ENCODE measurements around the gene POU2AF2. TPM values are rescaled to one million over a fixed set of nuclear protein-coding genes. Genes with fewer than 3 reads are reported as not detected.

Gene POU2AF2
- total RNA-seq, 1 experiment from 2014 or later: 0.35 TPM

DNA sequence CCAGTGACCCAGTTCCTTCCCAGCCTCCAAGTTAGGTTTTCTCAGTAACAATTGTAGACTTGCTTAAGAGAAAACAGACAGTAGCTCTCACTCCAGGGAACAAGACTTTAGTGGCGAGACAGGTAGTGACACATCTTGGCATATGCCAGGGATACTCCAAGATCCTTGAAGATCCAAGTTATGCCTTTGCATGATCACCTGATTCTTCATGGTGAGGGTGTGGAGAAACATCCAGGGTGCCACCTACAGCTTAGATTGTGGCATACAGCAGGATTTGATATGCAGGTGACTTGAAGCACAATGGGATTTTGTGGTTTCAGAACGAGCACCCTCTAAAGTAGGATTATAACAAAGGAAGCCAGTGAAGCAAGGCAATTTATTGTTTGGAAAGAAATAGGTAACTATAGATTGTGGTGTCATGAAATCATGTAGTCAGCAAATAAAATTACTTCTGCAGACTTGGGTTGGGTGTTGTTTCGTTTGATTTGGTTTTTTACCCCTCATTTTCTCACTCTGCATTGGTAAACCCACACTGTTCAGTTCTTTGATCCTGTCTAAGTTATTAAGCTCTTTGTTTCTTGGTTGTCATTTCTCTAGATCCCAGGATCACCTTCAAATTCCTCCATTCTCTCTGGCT, 62.1 kb downstream of the POU2AF2 start:
- CTCF ChIA-PET: no interaction called here
- Mint-ChIP-seq H3K27ac (ENCODE audit: unreplicated experiment) (no peak overlapping the region), H3K9me3 (ENCODE audit: low read depth, unreplicated experiment) (no peaks in the 10 kb centered on the region), H3K36me3 (ENCODE audit: insufficient read depth, unreplicated experiment) (peaks cover 5% of the 10 kb centered on the region), H3K4me3 (ENCODE audit: low read depth, unreplicated experiment) (peak overlapping the region; percentile 28), H3K27me3 (ENCODE audit: unreplicated experiment) (no peaks in the 10 kb centered on the region), H3K4me1 (ENCODE audit: low read depth, unreplicated experiment) (peaks cover 33% of the 10 kb centered on the region)
- DNase-seq: no peak
- intact Hi-C loops (cut with micrococcal nuclease; ENCODE audit: unreplicated experiment): no loop called here
- BruUV-seq (replicated peaks): no TSS peak
- no peak for TF ChIP-seq CTCF (IDR thresholded peaks at IDR 0.05; ENCODE audit: unreplicated experiment)

GRCh38 chr11:111308140-111308539, 62.6 kb downstream of the POU2AF2 start:
- Mint-ChIP-seq H3K27ac (ENCODE audit: unreplicated experiment) (no peak overlapping the region), H3K4me3 (ENCODE audit: low read depth, unreplicated experiment) (peak overlapping the region; percentile 28), H3K9me3 (ENCODE audit: low read depth, unreplicated experiment) (no peaks in the 10 kb centered on the region), H3K36me3 (ENCODE audit: insufficient read depth, unreplicated experiment) (peaks cover 5% of the 10 kb centered on the region), H3K27me3 (ENCODE audit: unreplicated experiment) (no peaks in the 10 kb centered on the region), H3K4me1 (ENCODE audit: low read depth, unreplicated experiment) (peaks cover 28% of the 10 kb centered on the region)
- DNase-seq: peak; percentile 51
- BruUV-seq (replicated peaks): no TSS peak
- TF ChIP-seq CTCF (IDR thresholded peaks at IDR 0.05; ENCODE audit: unreplicated experiment): no peak
- CTCF ChIA-PET: no interaction called here
- intact Hi-C loops (cut with micrococcal nuclease; ENCODE audit: unreplicated experiment): no loop called here

DNA sequence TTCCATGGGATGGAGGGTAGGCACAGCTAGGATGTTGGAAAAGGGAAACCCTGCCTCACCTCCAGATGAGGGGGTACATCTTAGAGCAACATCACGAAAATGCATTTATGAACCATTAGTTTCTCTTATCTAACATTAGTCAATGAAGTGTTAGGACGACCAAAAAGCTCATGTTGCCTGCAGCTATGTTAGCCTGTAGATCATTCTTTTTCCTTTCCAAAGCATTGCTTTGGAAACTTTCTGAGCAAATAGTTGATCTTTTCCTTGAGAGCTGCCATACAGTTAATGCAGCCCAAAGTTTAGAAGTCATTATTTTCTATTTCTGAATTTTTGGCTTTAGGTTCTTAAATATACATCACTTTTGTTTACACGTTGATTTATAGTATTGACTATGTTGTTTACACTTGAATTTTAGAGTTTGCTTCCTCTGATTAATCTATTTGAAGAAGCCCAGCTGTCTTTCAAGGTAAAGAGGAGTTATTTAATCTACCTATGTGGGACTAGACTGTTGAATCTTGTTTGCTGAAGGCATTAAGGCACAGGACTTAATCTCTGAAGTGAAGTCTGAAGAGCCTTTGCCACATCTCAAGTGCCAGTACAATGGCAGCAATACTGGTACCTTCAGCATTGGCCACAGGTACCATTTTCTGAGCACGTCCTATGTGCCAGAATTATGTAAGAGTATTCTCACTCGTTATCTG, 63.8 kb downstream of the POU2AF2 start:
- intact Hi-C loops (cut with micrococcal nuclease; ENCODE audit: unreplicated experiment): no loop called here
- H3K27me3 Mint-ChIP-seq (ENCODE audit: unreplicated experiment): no peaks in the 10 kb centered on the region
- no peak for TF ChIP-seq CTCF (IDR thresholded peaks at IDR 0.05; ENCODE audit: unreplicated experiment)
- no peak for DNase-seq
- no peak overlapping the region for H3K4me3 Mint-ChIP-seq (ENCODE audit: low read depth, unreplicated experiment)
- peaks cover 5% of the 10 kb centered on the region for H3K36me3 Mint-ChIP-seq (ENCODE audit: insufficient read depth, unreplicated experiment)
- no peak overlapping the region for H3K27ac Mint-ChIP-seq (ENCODE audit: unreplicated experiment)
- BruUV-seq (replicated peaks): no TSS peak
- H3K4me1 Mint-ChIP-seq (ENCODE audit: low read depth, unreplicated experiment): peaks cover 28% of the 10 kb centered on the region
- no peaks in the 10 kb centered on the region for H3K9me3 Mint-ChIP-seq (ENCODE audit: low read depth, unreplicated experiment)
- CTCF ChIA-PET: no interaction called here

GRCh38 chr11:111310088-111310487, 64.6 kb downstream of the POU2AF2 start:
- Mint-ChIP-seq H3K27me3 (ENCODE audit: unreplicated experiment) (no peaks in the 10 kb centered on the region), H3K36me3 (ENCODE audit: insufficient read depth, unreplicated experiment) (peaks cover 5% of the 10 kb centered on the region), H3K4me1 (ENCODE audit: low read depth, unreplicated experiment) (peaks cover 28% of the 10 kb centered on the region), H3K9me3 (ENCODE audit: low read depth, unreplicated experiment) (no peaks in the 10 kb centered on the region), H3K4me3 (ENCODE audit: low read depth, unreplicated experiment) (no peak overlapping the region), H3K27ac (ENCODE audit: unreplicated experiment) (no peak overlapping the region)
- no peak for DNase-seq
- BruUV-seq (replicated peaks): no TSS peak
- intact Hi-C loops (cut with micrococcal nuclease; ENCODE audit: unreplicated experiment): no loop called here
- no peak for TF ChIP-seq CTCF (IDR thresholded peaks at IDR 0.05; ENCODE audit: unreplicated experiment)
- CTCF ChIA-PET: no interaction called here

All from Calu3 (cell line).